CD4-positive, alpha-beta T cell (primary cell): ENCODE results near the gene EVPLL. TPM values are rescaled to one million over a fixed set of nuclear protein-coding genes. Genes with fewer than 3 reads are reported as not detected.
"Not testable (repeated sequence)": the region's sequence is repeated elsewhere in the genome, so short reads cannot be mapped to it uniquely, and the experiment has no call there.

Experiments used
- ATAC-seq: fragments of 200-7000 bp; cut with Tn5 transposase; one replicate; pipeline ENCODE4 v1.10.0; 2022; ENCODE audit warnings: mild to moderate bottlenecking; ENCODE audit not compliant: poor library complexity
- CTCF ChIA-PET: fragments of 350-600 bp; sonication (Branson Sonifier 250); formaldehyde crosslinking; loops from one replicate; lab custom pipeline; 2021; ENCODE audit warnings: antibody characterized with exemption, inconsistent platforms; lab: Charles Lee
- POLR2A ChIA-PET: fragments of 350-600 bp; sonication (Branson Sonifier 250); formaldehyde crosslinking; loops from one replicate; lab custom pipeline; 2021; ENCODE audit warnings: antibody characterized with exemption, inconsistent platforms; lab: Charles Lee
- DNase-seq, 14 experiments: peaks; one replicate each; pipeline ENCODE4 v3.0.0-alpha.2; 2013 to 2020; ENCODE audit warnings: mixed read lengths in 2 of 14
- H3K27ac ChIP-seq, 2 donors: one replicate each; pipeline versions ENCODE4 v1.5.1 to v1.7.0; 2013; ENCODE audit warnings: low read length in 2 of 2, low read depth in 1 of 2, mild to moderate bottlenecking in 1 of 2
- H3K27me3 ChIP-seq, 2 experiments: 1 replicate in 1 of 2; 2 replicates in 1 of 2; pipeline versions ENCODE4 v1.6.1 to v1.7.0; 2013; ENCODE audit warnings: low read length in 2 of 2, control low read depth in 1 of 2, mild to moderate bottlenecking in 1 of 2, moderate library complexity in 1 of 2; ENCODE audit not compliant: insufficient read depth in 2 of 2, control insufficient read depth in 1 of 2
- H3K36me3 ChIP-seq: one replicate; pipeline ENCODE4 v1.6.1; 2013; ENCODE audit warnings: low read length, control low read depth; ENCODE audit not compliant: insufficient read depth
- H3K4me1 ChIP-seq: one replicate; pipeline ENCODE4 v1.6.1; 2013; ENCODE audit warnings: low read length, control low read depth; ENCODE audit not compliant: insufficient read depth
- H3K4me3 ChIP-seq: one replicate; pipeline ENCODE4 v1.5.1; 2013; ENCODE audit warnings: mild to moderate bottlenecking, low read length, moderate library complexity
- H3K9me3 ChIP-seq, 2 experiments: 1 replicate in 1 of 2; 2 replicates in 1 of 2; pipeline versions ENCODE4 v1.6.1 to v1.7.0; 2013; ENCODE audit warnings: low read length in 2 of 2, mild to moderate bottlenecking in 2 of 2, control low read depth in 1 of 2, moderate library complexity in 1 of 2; ENCODE audit not compliant: control insufficient read depth in 1 of 2, insufficient read depth in 1 of 2
- H3K27ac Mint-ChIP-seq: one replicate; pipeline ENCODE4 v1.8.0; 2020; ENCODE audit warnings: mixed read lengths
- H3K27me3 Mint-ChIP-seq: one replicate; pipeline ENCODE4 v1.8.0; 2021; ENCODE audit warnings: mixed read lengths
- H3K36me3 Mint-ChIP-seq: one replicate; pipeline ENCODE4 v1.8.0; 2021; ENCODE audit warnings: low read depth, mixed read lengths
- H3K4me1 Mint-ChIP-seq: one replicate; pipeline ENCODE4 v1.8.0; 2021; ENCODE audit warnings: low read depth, mixed read lengths
- H3K4me3 Mint-ChIP-seq: one replicate; pipeline ENCODE4 v1.8.0; 2020; ENCODE audit warnings: mild to moderate bottlenecking, mixed read lengths
- H3K9me3 Mint-ChIP-seq: one replicate; pipeline ENCODE4 v1.8.0; 2020; ENCODE audit warnings: mixed read lengths
- intact Hi-C, 2 experiments: fragments of 100-400 bp; cut with DNase I in 1 of 2; cut with micrococcal nuclease in 1 of 2; formaldehyde crosslinking; loops; one replicate each; pipeline versions ENCODE4 v1.15.1 to v1.9.0; 2023 to 2025; cut with DNase I, micrococcal nuclease
- total RNA-seq, 174 experiments: library from RNA in 2 of 174; stranded (reverse) in 2 of 174; gene quantifications; one replicate each; pipeline ENCODE4 v1.2.3 and lab custom pipeline; 2021 to 2026
- TF ChIP-seq, protein P1 (sequence below): fragments of 200-600 bp; IDR thresholded peaks from one replicate; pipeline ENCODE4 v1.8.0; 2022; ENCODE audit warnings: antibody characterized with exemption, mild to moderate bottlenecking

The EVPLL gene
- total RNA-seq, 2 experiments from 2014 or later: not detected

DNA sequence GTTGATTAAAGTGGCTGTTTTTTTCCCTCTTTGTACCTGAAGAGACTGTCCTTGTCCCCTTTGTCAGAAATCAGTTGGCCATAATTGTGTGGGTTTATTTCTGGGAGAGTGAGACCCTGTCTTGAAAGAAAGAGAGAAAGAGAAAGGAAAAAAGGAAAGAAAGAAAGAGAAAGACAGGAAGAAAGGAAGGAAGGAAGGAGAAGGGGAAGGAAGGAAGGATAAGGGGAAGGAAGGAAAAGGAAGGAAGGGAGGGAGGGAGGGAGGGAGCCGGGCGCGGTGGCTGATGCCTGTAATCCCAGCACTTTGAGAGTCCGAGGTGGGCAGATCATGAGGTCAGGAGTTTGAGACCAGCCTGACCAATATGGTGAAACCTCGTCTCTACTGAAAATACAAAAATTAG, 6.8 kb upstream of the EVPLL start:
- Mint-ChIP-seq H3K9me3 (no peaks in the 10 kb centered on the region), H3K27ac (no peak overlapping the region), H3K4me3 (no peak overlapping the region), H3K36me3 (no peaks in the 10 kb centered on the region), H3K4me1 (no peaks in the 10 kb centered on the region), H3K27me3 (no peaks in the 10 kb centered on the region)
- Histone ChIP-seq H3K4me1 (no peaks in the 10 kb centered on the region), H3K36me3 (no peaks in the 10 kb centered on the region), H3K27me3 (no peaks in the 10 kb centered on the region), H3K9me3 (peaks cover 0 to 4% of the 10 kb centered on the region in 2 experiments), H3K27ac (no peak overlapping the region), H3K4me3 (no peak overlapping the region)
- CTCF ChIA-PET: no interaction called here
- TF ChIP-seq, protein P1, sequence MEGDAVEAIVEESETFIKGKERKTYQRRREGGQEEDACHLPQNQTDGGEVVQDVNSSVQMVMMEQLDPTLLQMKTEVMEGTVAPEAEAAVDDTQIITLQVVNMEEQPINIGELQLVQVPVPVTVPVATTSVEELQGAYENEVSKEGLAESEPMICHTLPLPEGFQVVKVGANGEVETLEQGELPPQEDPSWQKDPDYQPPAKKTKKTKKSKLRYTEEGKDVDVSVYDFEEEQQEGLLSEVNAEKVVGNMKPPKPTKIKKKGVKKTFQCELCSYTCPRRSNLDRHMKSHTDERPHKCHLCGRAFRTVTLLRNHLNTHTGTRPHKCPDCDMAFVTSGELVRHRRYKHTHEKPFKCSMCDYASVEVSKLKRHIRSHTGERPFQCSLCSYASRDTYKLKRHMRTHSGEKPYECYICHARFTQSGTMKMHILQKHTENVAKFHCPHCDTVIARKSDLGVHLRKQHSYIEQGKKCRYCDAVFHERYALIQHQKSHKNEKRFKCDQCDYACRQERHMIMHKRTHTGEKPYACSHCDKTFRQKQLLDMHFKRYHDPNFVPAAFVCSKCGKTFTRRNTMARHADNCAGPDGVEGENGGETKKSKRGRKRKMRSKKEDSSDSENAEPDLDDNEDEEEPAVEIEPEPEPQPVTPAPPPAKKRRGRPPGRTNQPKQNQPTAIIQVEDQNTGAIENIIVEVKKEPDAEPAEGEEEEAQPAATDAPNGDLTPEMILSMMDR: no peak
- no peak for DNase-seq
- intact Hi-C loops: no loop called here
- POLR2A ChIA-PET: no interaction called here
- ATAC-seq: no peak

DNA sequence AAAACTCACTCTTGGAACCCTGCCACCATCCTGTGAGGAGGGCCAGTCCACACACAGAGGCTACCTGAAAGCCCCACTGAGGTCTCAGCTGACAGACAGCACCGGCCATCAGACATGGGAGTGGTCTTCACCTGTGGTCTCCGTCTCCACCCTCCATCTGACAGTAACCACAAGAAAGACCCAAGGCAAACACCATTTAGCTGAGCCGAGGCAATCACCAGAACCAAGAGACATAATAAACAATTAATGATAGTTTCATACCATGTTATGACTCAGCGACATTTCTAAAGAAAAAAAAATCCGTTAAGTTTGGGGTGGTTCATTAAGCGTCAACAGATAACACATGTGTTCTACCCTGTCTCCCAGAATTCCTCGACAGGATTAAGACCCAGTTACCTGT, 6.1 kb upstream of the EVPLL start:
- H3K36me3 Mint-ChIP-seq: no peaks in the 10 kb centered on the region
- TF ChIP-seq, protein P1: no peak
- POLR2A ChIA-PET: no interaction called here
- no peaks in the 10 kb centered on the region for H3K4me1 Mint-ChIP-seq
- no peak for ATAC-seq
- Histone ChIP-seq H3K4me1 (no peaks in the 10 kb centered on the region), H3K9me3 (peaks cover 0 to 4% of the 10 kb centered on the region in 2 experiments), H3K27me3 (no peaks in the 10 kb centered on the region), H3K36me3 (no peaks in the 10 kb centered on the region), H3K4me3 (no peak overlapping the region), H3K27ac (no peak overlapping the region)
- DNase-seq: no peak
- no peaks in the 10 kb centered on the region for H3K9me3 Mint-ChIP-seq
- no peak overlapping the region for H3K27ac Mint-ChIP-seq
- H3K4me3 Mint-ChIP-seq: no peak overlapping the region
- intact Hi-C loops: no loop called here
- H3K27me3 Mint-ChIP-seq: no peaks in the 10 kb centered on the region
- CTCF ChIA-PET: no interaction called here

DNA sequence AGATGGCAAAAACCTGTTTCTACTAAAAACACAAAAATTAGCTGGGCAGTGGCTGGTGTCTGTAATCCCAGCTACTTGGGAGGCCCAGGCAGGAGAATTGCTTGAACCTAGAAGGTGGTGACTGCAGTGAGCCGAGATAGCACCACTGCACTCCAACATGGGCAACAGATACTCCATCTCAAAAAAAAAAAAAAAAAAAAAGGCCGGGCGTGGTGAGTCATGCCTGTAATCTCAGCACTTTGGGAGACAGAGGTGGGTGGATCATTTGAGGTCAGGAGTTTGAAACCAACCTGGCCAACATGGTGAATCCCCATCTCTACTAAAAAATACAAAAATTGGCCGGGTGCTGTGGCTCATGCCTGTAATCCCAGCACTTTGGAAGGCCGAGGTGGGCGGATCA, 4.4 kb upstream of the EVPLL start:
- H3K4me3 Mint-ChIP-seq, H3K27me3 ChIP-seq, ATAC-seq, H3K4me3 ChIP-seq, H3K4me1 ChIP-seq, intact Hi-C loops, POLR2A ChIA-PET, H3K36me3 ChIP-seq, H3K27ac ChIP-seq, CTCF ChIA-PET, H3K9me3 ChIP-seq, DNase-seq, H3K27me3 Mint-ChIP-seq, H3K36me3 Mint-ChIP-seq, H3K9me3 Mint-ChIP-seq, H3K27ac Mint-ChIP-seq, H3K4me1 Mint-ChIP-seq: not testable (repeated sequence)

DNA sequence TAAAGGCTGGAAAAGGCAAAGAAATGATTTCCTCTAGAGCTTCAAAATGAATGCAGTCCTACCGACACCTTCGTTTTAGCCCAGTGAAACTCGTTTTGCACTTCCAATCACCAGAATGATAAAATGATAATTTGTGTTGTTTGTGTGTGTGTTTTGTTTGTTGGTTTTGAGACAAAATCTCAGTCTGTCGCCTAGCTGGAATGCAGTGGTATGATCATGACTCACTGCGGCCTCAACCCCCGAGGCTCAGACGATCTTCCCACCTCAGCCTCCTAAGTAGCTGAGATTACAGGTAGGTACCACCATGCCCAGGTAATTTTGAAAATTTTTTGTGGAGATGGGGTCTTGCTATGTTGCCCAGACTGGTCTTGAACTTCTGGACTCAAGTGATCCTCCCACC, 3.4 kb upstream of the EVPLL start:
- H3K27ac ChIP-seq: no peak overlapping the region
- Mint-ChIP-seq H3K4me1 (no peaks in the 10 kb centered on the region), H3K4me3 (no peak overlapping the region), H3K27me3 (no peaks in the 10 kb centered on the region), H3K27ac (no peak overlapping the region), H3K9me3 (no peaks in the 10 kb centered on the region), H3K36me3 (no peaks in the 10 kb centered on the region)
- TF ChIP-seq, protein P1: no peak
- H3K9me3 ChIP-seq: peaks cover 0 to 4% of the 10 kb centered on the region in 2 experiments
- POLR2A ChIA-PET: no interaction called here
- CTCF ChIA-PET: no interaction called here
- DNase-seq: no peak
- H3K4me1 ChIP-seq: peaks cover 4% of the 10 kb centered on the region
- H3K36me3 ChIP-seq: no peaks in the 10 kb centered on the region
- no peaks in the 10 kb centered on the region for H3K27me3 ChIP-seq
- ATAC-seq: no peak
- no peak overlapping the region for H3K4me3 ChIP-seq
- intact Hi-C loops: no loop called here
